DMS153 treated with DMSO at 0.1 percent for 48 hours (cell line): ENCODE results near the gene UBA7.

Experiments
- DNase-seq: peaks from one replicate; lab custom pipeline; 2025; ENCODE audit not compliant: unreplicated experiment; lab: John Stamatoyannopoulos, UW

The UBA7 gene

DNA sequence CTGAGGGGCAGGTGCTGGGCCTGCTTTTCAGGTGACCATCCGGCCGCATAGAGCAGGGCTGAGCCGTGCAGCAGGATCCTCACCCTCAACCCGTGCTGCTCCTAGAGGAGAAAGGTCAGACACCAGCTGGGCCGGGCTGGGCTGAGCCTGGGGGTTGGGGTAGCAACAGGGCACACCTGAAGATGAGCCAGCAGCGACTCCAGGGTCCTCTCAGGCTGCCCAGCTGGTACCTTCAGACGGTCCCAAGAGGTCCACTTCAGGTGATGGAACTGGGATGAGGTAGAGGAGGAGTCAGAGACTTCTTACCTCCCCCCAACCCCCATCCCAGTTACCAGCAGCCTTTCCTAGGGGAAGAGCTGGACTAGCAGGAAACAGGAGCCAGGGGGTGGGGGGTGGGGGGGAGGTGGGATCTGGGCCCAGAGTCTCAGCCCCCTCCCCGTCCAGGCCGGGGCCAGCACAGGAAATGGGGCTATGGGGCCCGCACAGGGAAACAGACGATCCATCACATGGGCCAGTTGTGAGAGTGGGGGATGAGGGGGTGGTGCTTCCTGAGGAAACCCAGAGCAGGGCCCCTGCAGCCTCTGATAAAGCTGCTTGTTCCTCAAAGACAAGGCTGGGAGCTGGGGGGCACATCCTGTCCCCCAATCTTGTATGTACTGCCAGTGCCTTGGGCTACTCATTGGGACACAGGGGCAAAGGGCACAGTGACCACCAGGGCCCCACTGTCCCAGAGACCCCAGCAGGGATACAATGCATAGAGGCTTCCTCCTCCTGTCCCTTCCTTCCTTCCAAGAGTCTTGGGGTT is 7.7 kb downstream of the UBA7 start:
- no peak for DNase-seq

DNA sequence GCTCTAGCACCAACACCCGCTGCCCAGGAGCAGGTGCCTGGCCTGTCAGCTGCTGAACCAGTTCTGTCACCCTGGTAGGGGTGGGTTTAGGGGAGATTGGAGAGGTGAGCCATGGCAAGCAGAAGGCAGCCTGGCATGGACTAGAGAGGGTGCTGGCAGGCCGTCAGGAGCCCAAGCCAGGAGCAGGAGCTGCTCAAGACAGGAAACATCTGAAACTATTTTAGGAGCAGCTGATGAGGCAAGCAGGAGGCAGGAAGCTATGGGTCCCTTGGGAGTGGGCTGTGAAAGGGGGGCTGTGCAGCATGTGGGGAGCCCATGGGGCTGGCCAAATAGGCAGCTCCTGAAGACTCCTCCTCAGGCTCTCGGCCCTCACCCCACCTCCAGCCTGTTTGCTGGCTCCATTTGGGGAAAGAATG is 8.4 kb downstream of the UBA7 start:
- no peak for DNase-seq

DNA sequence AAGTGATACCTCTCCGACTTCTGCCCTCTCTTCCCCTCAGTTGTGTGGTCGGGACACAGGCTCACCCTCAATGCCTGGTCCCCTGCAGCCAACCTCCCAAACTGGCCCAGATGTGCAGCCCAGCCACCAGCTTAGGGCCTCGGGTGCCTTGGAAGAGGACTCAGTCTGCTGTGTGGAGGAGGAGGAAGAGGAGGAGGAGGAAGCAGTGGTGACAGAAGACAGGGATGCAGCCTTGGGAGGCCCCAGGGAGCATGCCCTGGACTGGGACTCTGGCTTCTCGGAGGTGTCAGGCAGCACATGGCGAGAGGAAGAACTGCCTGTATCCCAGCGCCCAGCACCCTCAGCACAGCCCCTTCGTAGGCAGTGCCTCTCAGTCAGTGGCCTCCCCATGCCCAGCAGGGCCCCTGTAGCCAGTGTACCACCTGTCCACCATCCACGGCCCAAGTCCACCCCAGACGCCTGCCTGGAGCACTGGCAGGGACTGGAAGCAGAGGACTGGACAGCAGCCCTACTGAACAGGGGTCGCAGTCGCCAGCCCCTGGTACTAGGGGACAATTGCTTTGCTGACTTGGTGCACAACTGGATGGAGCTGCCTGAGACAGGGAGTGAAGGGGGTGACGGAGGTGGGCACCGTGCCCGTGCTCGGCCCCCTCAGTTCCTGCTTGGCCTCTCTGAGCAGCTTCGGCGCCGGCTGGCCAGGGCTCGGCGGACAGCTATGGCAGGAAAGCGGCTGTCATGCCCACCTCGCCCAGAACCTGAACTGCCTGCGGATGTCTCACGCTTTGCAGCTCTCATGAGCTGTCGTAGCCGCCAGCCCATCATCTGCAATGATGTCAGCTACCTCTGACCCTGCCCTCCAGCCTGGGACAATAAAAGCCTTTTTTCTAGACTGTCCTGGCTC is 9.4 kb downstream of the UBA7 start:
- DNase-seq = no peak

DNA sequence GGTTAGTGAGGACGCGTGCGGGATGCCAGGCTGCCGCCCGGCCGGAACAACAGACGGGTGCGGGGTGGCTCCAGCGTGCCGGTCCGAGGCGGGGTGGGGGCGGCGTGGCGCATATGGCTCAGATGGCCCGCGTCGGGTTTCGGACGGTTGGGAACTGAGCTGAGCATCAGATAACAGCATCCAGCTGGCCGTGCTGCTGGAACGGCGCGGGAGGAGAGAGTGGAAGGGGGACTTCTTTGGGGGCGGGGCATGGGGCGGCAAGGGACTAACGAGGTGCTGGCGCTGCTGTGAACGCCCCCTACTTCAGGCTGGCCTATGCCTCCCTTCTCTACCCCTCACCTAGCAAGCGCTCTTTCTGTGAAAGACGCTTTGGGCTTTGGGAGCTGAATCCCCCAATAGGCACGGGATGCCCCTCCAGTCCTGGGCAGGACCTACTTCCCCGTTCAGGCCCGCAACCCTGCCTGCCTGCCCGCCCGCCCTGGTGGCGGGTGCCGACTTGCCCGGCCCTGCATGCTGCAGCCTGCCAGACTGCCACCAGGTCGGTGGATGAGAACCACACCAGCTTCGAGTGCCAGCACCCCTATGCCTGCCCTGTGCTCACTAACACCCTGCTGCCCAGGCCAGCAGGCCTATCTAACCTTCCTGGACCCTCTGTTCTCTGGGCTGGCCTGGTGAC is 10.2 kb downstream of the UBA7 start:
- no peak for DNase-seq

DNA sequence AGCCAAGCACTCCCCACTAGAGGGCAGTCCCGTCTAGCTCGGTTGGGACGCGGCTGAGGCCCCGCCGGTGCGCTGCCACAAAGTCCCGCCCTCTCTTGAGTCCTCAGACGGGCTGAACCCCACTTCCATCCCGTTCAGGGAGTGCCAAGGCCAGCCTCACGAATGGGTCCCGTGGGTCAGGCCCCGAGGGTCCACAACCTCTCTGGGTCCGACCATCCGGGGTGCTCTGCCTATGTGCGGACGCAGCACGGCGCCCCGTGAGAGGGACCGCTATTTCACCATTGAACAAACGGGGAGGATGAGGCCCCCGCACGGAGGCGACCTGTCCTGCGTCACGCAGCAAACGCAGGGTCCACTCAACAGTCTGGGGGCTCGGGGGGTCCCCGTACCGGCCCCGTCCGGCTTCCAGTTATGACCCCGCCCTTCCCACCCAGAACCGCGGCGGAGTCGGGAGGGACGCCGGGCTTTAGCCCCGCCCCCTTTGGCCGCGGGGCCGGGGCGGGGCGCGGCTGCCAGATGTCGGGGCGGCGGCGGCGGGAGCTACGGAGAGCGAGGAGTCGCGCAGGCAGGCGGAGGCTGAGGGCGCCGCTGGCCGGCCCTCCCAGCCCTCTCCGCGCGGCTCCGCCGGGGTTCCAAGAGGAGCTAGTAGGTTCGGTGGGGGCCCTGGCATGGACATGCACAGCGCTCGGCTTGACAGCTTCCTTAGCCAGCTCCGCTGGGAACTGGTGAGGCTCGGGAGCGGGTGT is 10.9 kb downstream of the UBA7 start, which contains the start of gene INKA1:
INKA1 (plus strand) TSS at position 543 of the 746 bp plus-strand sequence; CDS start at position 675, 132 bp downstream.
- DNase-seq = peak; percentile 46

DNA sequence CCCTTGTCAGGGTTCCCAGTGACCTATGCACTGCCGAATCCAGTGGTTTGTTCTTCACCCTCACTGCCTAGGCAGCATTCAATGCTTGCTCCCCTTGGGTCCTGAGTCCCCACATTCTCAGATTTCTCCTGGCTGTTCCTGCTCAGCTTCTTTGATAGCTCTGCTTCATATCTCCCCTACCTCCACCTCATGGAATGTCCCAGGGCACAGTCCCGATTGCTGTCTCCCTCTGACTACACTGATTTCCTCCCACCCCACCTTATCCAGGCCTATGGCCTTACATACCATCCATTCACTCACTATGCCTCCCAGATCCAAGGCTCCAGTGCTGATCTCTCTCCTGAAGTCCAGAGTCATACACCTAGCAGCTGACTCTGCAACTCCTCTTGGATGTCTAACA is 12.6 kb downstream of the UBA7 start:
- DNase-seq = no peak

DNA sequence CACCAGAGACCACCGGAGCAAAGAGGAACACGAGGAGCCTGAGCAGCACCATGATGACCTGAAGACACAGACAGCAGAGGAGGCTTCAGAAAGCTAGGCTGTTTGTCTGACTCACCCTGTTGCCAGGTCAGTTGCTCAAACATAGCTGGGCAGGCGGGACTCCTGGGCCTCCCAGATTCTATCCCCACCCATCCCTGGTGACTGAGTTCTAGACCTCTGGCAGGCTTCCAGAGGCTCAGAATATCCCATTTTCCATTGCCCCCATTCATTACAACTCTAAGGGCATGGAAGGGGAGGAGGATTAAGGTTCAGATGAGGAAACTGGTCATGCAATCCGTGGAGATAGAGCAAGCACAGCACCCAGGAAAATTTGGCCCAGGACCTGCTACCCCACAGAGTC is 14.0 kb downstream of the UBA7 start, which contains the start of gene CDHR4:
CDHR4 (minus strand) TSS at position 113 of the 400 bp plus-strand sequence; CDS start at position 52, 61 bp downstream.
- DNase-seq = no peak

DNA sequence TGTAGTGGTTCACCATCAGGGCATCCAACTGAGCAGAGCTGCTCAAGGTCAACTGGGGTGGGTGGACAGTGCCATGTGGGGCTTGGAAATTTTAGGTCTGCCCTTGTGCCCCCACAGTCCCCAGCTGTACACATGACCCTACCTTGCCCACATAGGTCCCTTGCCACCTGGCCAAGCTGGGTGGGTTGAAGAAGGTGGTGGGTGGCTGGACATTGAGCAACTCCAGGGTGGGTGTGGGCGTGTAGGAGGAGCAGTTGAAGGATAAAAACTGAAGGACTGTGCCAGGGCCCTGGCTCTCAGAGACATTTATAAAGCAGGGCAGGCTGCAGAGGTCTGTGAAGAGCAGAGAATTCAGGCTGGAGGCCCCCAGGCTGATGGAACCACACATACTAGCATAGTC is 14.6 kb downstream of the UBA7 start:
- DNase-seq = no peak

DNA sequence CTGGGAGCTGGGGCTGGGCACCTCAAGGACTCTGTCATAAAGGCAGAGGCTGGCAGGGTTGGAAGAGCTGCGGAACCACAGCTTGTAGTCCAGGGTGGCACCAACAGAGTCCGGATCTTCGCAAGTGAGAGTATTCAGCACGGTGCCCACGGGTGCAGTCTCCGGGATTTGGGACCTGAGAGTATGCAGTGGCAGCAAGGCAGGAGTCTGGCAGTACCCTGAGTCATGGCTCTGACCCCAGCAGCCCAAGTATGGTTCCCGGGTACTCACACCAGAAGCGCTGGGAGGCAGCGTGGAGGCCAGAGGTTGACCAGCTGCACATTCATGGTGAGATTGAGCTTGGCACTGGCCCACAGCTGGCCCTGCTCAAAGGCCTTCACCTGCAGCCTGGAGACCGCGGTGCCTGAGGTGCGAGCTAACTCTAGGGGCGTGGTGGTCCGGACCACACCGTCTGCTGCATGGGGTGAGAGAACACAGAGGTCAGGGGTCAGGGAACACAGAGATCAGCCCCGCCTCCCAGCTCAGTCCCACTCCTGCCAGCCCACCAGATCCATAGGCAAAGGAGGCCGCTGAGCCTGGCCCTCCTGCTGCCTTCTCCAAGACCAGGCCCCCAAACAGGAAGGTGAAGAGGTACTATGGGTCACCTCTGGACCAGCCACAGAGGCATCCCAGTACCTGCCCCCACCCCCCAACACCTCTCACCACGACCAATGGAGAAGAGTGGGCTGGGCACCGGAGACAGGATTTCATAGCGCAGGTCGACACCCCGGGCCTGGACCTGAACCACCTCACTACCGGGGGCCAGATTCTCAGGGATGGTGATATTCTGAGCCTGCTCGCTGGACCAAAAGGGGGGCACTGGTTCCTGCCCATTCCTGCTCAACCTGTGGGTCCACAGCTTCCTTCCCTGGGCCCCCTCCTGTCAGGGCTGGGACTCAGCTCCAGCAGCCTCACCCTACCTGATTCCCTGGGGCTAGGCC is 18.5 kb downstream of the UBA7 start:
- no peak for DNase-seq

DNA sequence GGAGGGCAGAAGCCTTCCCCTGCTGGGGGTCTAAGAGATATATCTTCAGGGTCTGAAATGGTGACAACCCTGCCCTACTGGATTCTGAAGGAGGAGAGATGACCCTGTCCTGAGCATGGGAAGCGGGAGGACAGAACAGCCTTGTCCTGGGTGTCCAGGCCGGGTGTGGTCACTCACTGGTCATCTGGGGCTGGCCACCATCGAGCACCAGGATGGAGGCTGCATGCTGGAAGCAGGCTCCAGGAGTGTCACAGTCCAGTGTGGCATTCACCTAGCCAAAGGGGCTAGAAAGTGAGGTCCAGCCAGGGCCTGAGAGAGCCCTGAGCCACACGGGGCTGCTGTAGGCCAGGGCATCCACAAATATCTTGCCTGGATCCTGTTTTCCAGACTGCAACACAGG is 19.3 kb downstream of the UBA7 start:
- DNase-seq = no peak

DNA sequence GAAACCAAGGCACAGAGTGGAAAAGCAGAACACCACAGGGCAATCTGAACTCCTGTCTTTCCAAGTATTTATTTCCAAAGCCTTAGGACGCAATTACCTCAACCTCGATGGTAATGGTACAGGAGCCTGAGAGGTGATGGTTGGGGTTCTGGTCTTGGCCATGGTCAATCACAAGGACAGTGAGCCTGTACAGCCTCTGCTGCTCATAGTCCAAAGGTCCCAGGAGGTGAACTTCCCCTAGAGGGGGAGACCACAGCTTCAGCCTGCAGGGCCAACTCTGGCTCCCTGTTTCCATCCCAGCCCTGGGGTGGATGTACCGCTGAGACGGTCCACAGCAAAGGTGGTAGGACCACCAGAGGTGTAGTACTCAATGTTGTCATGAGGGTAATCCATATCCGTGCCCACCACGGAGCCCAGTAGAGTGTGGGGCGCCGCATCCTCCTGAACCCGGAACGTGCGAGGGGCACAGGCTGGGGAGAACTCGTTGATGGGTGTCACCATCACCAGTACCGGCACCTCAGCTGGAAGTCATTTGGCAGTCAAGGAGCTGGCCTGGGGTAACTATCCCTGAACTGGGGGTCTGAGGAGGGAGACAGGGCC is 20.2 kb downstream of the UBA7 start:
- DNase-seq = no peak

DNA sequence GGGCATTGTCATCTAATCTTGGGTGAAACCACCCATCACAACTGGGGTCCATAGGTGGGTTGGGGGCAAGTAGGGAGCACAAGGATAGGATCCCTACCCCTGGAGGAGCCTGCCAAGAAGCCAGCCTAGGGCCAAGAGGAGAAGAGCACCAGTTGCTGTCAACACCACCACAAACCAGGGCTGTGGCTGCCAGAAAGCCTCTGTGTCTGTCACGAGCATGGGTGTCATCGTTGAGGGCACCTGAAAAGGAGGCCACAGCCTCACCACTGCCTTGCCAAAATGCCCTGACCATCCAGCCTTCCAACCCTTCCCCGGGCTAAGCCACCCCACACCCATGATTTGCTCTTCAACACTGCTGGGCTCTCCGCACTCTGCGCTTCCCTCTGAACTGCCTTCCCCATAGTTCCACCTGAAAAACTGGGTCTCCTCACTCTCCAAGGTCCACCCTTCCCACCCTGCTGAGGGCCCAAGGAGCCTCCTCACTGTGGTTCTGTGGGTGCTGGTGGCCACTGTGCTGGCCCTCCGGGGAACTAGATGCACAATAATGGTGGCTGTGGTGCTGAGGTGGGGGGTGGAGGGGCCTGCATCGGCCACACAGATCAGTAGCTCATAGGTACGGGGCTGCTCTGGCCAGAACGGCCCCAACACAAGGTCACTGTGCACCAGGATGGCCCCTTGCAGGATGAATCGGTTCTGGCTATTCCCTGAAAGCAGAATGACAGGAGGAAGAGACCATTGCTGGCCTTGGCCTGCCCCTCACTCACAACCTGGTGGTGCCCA is 21.2 kb downstream of the UBA7 start:
- no peak for DNase-seq

DNA sequence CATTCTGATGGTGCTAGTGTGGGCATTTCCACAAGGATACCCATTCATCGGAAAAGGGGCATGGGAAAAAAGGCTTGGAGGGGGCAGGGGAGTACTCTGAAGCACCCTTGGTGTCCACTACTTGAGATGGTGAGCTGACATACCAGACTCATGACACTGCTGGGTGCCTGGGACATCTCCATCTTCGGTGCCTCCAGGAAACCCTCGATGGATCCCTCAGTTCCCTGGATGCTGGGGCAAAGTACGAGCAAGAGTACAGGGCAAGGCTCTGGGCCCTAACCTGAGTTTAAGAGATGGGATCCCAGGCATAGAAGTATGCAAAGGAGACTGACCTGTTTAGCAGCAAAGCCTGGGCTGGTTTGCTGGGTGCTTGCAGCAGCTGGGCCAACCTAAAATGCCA is 22.2 kb downstream of the UBA7 start:
- no peak for DNase-seq

DNA sequence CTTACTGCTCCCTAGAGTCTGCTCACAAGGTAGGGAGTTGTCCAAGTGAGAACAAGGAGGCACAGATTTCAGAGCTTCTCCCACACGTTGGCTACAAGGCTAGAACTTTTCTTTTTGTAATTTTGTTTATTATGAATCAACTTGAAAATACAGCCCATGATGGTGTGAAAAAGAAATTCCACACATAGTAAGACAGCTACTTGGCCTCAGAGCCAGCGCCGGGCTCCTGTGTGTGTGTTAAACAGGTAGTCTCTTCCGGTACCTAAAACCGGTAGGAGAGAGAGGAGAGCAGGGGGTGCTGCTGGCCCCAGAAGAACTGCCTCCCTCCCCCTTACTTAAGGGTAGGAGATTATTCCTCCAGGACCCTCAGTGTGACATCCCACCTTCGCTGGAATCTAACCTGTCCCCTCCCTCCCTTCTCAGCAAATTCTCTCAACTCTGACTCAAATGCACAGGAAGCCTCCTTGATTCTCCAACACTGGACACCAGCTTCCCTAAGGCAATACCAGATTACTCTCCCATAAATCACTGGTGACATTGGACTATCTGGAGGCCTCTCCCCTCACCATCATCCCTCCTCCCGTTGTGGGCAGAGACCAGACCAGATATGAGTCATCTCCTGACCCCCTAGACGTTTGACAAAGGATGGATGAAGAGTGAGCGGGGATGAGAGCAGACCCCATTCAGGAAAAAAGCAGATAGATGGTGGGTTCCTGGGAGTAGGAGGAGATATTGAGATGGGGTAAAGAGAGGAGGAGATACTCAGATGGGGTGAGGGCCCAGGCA is 22.9 kb downstream of the UBA7 start:
- DNase-seq = no peak

DNA sequence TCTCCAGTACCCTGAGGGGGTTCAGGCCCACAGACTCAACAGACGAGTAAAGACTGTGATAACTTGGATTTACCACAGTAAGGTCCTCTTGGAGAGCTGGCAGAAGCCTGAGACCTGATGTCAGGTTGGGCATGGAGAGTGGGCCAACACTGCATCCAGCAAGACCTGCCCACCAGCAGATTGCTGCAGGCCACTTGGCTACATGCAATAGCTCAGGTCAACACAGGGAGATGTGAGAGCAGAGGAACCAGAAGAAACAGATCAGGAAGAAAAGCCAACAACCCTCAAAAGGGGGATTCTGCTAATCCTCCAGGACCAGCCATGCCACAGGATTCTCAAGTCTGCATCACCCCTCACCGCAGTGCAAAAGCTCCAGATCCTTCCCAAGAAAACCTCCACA is 25.7 kb downstream of the UBA7 start:
- DNase-seq = no peak

DNA sequence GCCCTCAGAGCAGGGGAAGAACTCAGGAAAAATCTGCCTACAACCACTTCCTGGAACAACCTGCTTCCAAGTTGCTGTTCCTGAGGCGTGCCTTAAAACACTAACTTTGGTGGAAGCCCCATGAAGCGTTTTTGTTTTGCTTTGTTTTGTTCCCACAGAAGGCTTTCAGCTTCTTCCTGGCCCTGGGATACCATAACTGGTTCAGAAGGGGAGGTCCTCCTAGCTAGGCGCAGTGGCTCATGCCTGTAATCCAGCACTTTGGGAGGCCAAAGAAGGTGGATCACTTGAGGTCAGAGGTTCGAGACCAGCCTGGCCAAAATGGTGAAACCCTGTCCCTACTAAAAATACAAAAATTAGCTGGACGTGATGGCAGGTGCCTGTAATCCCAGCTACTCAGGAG is 26.2 kb downstream of the UBA7 start:
- DNase-seq = no peak

DNA sequence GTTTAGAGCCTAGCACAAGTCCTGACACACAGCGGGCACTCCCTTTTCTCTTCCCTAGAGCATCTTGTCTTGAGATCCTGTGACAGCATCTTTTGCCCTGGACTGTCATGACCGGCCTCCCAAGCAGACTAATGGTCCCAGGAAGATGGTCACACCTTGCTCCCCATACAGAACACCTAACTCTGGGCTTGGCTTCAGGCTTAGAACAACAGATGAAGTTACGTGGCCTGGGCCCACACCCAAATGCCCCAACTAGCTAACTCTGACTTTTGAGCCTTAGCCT is 26.6 kb downstream of the UBA7 start:
- no peak for DNase-seq
